ENCODE results near the gene BICD1.
"Not testable (repeated sequence)": the region's sequence is repeated elsewhere in the genome, so short reads cannot be mapped to it uniquely, and the experiment has no call there.

The BICD1 gene

DNA sequence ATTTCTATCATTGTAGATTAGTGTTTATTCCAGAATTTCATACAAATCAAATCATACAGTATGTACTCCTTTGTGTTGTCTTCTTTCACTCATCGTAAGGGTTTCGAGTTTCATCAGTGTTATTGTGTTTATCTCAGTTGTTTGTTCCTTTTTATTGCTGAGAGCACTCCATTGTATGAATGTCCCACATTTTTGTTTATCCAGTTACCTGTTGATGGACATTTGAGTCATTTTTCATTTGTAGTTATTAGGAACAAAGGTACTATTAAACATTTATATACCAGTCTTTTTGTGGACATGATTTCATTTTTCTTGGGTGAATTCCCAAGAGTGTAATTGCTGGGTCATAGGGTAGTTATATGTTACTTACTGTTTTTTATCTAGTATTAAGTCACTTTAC lies 70.0 kb downstream of the BICD1 start:
- H3K27ac Mint-ChIP-seq, result no peak overlapping the region

DNA sequence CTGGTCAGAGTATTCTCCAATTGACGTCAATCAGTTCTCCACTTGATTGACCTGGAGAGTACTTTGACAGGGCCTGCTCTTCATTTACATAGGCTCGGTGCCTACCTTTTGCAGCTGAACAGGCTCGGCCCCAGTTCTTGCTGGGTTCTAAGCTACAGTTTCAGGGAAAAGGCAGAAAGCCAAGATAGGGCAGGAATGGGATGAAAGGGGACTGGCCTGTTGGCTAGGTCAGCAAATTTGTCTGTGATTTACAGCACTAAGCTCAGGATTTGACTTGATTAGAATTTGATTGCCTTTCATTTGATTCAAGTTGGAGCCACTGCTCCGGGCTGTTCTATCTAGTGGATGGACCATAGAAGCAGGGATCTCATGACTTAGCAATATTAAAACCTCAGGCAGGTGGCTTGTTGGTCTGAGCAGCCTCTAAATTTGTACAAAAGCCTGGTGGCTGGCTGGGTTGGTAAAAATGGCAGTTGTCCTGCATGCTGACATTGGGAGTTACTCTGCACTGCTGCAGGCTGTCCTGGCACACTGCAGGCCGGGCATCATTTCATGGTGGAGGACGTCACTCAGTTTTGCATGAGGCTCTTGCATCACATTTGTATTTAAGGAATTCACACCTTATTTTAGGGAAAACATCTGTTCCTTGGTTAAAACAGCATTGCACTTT lies 71.8 kb downstream of the BICD1 start:
- no peak overlapping the region for H3K27ac Mint-ChIP-seq
- H3K27me3 Mint-ChIP-seq (ENCODE audit: low read depth), result no peaks in the 10 kb centered on the region
- no peaks in the 10 kb centered on the region for H3K4me1 Mint-ChIP-seq (ENCODE audit: low read depth)
- no peaks in the 10 kb centered on the region for H3K36me3 Mint-ChIP-seq (ENCODE audit: low read depth)
- H3K4me3 Mint-ChIP-seq, result no peak overlapping the region
- peaks cover 3% of the 10 kb centered on the region for H3K9me3 Mint-ChIP-seq

More for the DNA sequence above, 70.0 kb downstream of the BICD1 start:
- no peaks in the 10 kb centered on the region for H3K4me1 Mint-ChIP-seq (ENCODE audit: low read depth)
- H3K4me3 Mint-ChIP-seq, result no peak overlapping the region
- H3K36me3 Mint-ChIP-seq (ENCODE audit: low read depth), result no peaks in the 10 kb centered on the region
- H3K27me3 Mint-ChIP-seq (ENCODE audit: low read depth), result no peaks in the 10 kb centered on the region
- peaks cover 3% of the 10 kb centered on the region for H3K9me3 Mint-ChIP-seq

DNA sequence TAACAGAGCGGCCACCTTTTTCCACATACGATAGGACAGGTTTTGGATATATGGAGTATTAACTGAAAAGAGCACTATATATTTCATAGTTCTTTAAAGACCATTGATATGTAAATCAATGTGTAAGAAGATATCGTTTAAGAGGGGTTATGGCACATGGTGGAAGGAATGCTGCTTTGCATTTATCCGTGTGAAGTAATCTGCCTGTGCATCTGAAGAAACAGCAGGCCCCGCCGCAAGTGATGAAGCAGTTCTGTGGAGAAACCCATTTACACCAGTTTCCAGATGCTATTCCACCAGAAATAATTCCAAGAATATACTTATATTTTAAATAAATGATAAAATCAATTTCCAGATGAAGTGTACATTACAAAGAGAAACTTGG lies 72.4 kb downstream of the BICD1 start:
- no peaks in the 10 kb centered on the region for H3K27me3 Mint-ChIP-seq (ENCODE audit: low read depth)
- H3K27ac Mint-ChIP-seq, result no peak overlapping the region
- H3K36me3 Mint-ChIP-seq (ENCODE audit: low read depth), result no peaks in the 10 kb centered on the region
- H3K9me3 Mint-ChIP-seq, result peaks cover 3% of the 10 kb centered on the region
- no peaks in the 10 kb centered on the region for H3K4me1 Mint-ChIP-seq (ENCODE audit: low read depth)
- no peak overlapping the region for H3K4me3 Mint-ChIP-seq

DNA sequence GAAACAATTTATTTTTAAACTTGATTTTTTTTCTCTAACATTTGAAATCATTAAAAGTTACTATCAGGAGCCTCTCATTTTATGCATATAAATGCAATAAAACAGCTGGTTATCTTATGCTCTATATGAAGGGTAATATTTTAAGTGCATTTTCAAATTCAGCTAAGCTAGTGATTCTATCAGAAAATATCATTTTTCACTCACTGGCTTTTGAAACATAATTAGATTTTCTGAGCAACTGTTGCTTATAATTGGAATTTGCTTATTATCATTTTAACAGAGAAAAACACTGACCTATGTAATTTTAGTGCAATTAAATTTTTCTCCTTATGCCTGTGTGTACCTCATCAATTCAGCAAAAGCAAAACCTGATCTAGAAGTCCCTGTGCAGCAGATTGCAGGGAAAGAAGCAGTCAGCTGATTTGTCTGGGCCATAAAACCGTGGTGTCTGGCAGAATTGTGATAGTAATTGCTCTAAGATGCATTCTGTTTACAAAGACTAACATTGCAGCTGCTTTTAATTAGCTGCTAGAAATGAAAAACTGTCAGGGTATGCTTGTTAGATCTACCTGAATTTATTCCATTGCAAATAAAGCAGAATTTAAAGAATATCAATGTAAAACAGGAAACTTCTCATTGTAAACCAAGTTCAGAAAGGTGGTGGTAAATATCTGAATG lies 75.0 kb downstream of the BICD1 start:
- Mint-ChIP-seq H3K36me3 (ENCODE audit: low read depth) (no peaks in the 10 kb centered on the region), H3K9me3 (peaks cover 3% of the 10 kb centered on the region), H3K27ac (no peak overlapping the region), H3K4me3 (no peak overlapping the region), H3K4me1 (ENCODE audit: low read depth) (no peaks in the 10 kb centered on the region), H3K27me3 (ENCODE audit: low read depth) (no peaks in the 10 kb centered on the region)

DNA sequence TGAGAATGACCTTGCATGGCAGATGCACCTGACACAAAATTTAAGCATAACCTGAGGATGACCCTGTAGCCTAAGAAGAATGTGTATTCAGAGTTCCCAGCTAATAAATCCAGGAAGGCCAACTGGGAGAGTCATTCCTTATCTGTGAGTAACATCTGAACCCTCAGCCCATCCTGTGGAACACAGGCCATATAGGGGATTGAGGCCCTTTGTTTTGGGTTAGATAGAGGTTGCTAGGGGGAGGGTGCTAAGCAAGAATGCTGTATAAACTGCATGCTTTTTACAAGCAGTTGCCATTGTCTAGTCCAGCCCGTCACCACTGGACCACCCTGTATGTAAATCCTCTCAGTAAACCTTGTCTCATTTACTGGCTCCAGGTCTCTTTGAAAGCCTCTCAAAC lies 77.0 kb downstream of the BICD1 start:
- Mint-ChIP-seq H3K4me1 (ENCODE audit: low read depth) (no peaks in the 10 kb centered on the region), H3K4me3 (no peak overlapping the region), H3K9me3 (no peaks in the 10 kb centered on the region), H3K27me3 (ENCODE audit: low read depth) (no peaks in the 10 kb centered on the region), H3K36me3 (ENCODE audit: low read depth) (no peaks in the 10 kb centered on the region), H3K27ac (no peak overlapping the region)

DNA sequence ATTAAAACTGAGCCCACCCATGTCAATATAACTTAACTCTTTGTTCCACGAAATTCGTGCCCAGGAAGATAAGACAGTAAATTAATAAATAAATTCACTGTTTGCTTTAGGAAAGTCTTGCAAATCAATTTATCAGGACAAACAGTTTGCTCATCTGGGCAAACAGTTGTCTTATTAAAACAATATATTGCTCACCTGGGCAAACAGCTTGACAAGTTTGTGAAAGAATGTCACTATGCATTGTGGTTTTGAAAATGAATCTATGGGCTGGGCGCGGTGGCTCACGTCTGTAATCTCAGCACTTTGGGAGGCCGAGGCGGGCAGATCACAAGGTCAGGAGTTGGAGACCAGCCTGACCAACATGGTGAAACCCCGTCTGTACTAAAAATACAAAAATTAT lies 80.5 kb downstream of the BICD1 start:
- not testable (repeated sequence) for H3K27ac Mint-ChIP-seq; H3K4me1 Mint-ChIP-seq (ENCODE audit: low read depth); H3K9me3 Mint-ChIP-seq; H3K27me3 Mint-ChIP-seq (ENCODE audit: low read depth); H3K36me3 Mint-ChIP-seq (ENCODE audit: low read depth); H3K4me3 Mint-ChIP-seq

DNA sequence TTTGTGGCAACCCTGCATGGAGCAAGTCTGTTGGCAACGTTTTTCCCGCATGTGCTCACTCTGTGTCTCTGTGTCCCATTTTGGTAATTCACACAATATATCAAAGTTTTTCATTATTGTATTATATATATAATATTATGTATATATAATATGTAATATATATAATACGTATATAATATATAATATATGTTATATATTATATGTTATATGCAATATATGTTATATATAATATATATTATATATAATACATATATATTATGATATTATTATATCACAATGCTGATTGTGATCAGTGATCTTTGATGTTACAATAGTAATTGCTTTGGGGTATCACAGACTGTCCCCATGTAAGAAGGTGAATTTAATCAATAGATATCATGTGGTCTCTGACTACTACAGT lies 84.8 kb downstream of the BICD1 start:
- Mint-ChIP-seq H3K9me3 (peaks cover 37% of the 10 kb centered on the region), H3K36me3 (ENCODE audit: low read depth) (peaks cover 7% of the 10 kb centered on the region), H3K27me3 (ENCODE audit: low read depth) (no peaks in the 10 kb centered on the region), H3K4me1 (ENCODE audit: low read depth) (no peaks in the 10 kb centered on the region), H3K4me3 (no peak overlapping the region), H3K27ac (no peak overlapping the region)

DNA sequence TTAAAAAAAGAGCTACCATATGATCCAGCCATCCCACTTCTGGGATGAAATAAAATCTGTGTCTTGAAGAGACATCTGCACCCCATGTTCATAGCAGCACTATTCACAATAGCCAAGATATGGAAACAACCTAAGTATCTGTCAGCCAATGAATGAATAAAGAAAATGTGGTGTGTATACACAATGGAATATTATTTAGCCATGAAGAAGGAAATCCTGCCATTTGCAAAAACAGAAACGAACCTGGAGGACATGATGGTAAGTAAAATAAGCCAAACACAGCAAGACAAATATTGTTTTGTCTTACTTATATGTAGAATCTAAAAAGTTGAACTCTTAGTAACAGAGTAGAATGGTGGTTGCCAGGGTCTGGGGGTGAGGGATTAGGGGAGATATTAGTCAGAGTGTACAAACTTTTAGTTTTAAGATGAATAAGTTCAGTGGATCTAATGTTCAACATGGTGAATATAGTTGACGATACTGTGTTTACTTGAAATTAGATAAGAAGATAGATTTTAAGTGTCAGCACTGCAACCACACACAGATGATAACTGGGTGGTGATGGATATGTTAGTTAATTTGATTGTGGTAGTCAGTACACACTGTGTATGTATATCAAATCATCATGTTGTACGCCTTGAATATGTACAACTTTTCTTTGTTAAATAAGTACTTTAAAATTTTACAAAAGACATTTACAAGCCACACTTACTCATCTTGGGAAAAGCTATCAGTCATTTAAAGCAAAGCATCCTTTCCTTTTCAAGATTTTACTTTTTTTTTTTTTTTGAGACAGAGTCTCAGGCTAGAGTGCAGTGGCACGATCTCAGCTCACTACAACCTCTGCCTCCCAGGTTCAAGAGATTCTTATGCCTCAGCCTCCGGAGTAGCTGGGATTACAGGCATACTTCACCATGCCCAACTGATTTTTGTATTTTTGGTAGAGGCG lies 89.9 kb downstream of the BICD1 start:
- no peaks in the 10 kb centered on the region for H3K27me3 Mint-ChIP-seq (ENCODE audit: low read depth)
- H3K27ac Mint-ChIP-seq, result no peak overlapping the region
- peaks cover 7% of the 10 kb centered on the region for H3K36me3 Mint-ChIP-seq (ENCODE audit: low read depth)

DNA sequence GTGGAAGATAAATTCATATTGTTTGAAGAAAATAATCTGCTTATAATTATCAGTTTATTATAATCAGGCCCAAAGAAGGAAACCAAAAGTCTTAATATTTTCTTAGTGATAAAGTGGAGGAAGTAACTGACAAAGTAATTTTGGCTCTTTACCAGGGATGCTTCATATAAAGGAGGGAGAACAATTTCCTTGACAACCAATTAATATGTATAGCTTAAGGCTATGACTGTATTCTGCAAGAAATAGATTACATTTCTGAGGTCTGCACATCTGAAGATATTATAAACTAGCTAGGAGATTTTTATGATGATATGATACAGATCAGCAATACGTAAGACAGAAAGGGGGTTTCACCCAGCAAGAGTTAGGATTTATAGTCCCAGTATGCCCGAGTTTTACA lies 90.8 kb downstream of the BICD1 start:
- Mint-ChIP-seq H3K9me3 (peaks cover 38% of the 10 kb centered on the region), H3K36me3 (ENCODE audit: low read depth) (peaks cover 7% of the 10 kb centered on the region), H3K27ac (no peak overlapping the region), H3K4me3 (no peak overlapping the region), H3K27me3 (ENCODE audit: low read depth) (no peaks in the 10 kb centered on the region), H3K4me1 (ENCODE audit: low read depth) (peaks cover 6% of the 10 kb centered on the region)

More for the DNA sequence above, 89.9 kb downstream of the BICD1 start:
- Mint-ChIP-seq H3K4me3 (no peak overlapping the region), H3K4me1 (ENCODE audit: low read depth) (peaks cover 6% of the 10 kb centered on the region), H3K9me3 (peaks cover 38% of the 10 kb centered on the region)

DNA sequence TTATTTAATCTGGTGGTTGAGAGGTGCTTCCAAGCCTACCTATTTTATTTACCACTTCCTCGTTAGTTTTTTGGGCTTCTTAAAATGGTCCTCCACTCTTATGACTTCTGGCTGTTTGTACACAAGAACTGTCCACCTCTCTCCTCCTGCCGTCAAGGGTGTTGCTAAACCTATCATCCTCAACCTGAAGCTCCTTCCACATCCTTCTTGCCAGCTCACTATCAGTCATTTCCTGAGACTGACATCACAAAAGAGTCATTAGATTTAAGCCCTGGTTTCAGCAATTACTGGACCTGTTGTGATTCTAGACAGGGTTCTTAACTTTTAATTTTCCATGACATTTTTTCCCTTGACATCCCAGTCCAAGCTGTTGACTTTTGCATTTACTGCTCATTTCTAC lies 91.9 kb downstream of the BICD1 start:
- no peak overlapping the region for H3K27ac Mint-ChIP-seq
- no peaks in the 10 kb centered on the region for H3K27me3 Mint-ChIP-seq (ENCODE audit: low read depth)
- peaks cover 5% of the 10 kb centered on the region for H3K36me3 Mint-ChIP-seq (ENCODE audit: low read depth)
- H3K4me1 Mint-ChIP-seq (ENCODE audit: low read depth), result peaks cover 6% of the 10 kb centered on the region
- no peak overlapping the region for H3K4me3 Mint-ChIP-seq
- H3K9me3 Mint-ChIP-seq, result peaks cover 27% of the 10 kb centered on the region

DNA sequence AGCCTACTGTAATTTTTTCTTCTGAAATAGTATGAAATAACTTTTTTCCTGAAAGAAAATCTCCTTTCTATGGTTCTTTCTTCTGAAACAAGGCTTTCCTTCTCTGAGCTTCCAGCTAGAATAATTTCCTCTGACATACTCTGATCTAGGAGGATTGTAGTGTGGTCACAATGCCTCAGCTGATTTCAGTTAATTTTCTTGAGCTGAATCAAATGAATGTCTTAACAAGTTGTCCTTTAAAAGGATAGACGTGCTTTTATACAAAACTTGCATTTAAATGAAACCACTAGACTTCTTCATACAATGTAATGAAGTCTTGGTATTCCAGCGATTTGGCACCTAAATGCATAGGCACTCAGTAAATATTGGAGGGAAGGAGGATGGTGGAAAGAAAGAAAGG lies 94.4 kb downstream of the BICD1 start:
- Mint-ChIP-seq H3K27me3 (ENCODE audit: low read depth) (no peaks in the 10 kb centered on the region), H3K4me1 (ENCODE audit: low read depth) (peaks cover 6% of the 10 kb centered on the region), H3K36me3 (ENCODE audit: low read depth) (peaks cover 2% of the 10 kb centered on the region), H3K27ac (no peak overlapping the region), H3K9me3 (peaks cover 4% of the 10 kb centered on the region), H3K4me3 (no peak overlapping the region)

DNA sequence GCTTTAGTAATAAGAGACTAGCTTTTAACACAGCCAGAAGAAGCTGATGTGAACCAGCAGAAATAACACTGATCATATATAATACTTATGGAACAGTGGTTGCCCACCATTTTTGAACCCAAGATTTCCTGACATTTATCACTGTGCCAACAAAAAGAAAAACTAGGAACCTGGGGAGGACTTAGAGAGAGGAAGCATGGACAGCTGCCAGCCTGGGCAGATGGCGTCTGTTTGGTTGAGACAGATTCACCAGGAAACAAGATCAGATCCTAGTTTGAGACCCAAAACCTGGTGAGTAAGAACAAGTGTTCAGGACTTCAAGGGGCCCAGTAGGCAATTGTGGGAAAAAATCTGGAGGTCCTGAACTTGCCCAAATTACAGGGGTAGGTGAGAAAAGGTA lies 95.3 kb downstream of the BICD1 start:
- Mint-ChIP-seq H3K4me3 (no peak overlapping the region), H3K4me1 (ENCODE audit: low read depth) (peaks cover 6% of the 10 kb centered on the region), H3K36me3 (ENCODE audit: low read depth) (no peaks in the 10 kb centered on the region), H3K9me3 (no peaks in the 10 kb centered on the region), H3K27ac (no peak overlapping the region), H3K27me3 (ENCODE audit: low read depth) (no peaks in the 10 kb centered on the region)

DNA sequence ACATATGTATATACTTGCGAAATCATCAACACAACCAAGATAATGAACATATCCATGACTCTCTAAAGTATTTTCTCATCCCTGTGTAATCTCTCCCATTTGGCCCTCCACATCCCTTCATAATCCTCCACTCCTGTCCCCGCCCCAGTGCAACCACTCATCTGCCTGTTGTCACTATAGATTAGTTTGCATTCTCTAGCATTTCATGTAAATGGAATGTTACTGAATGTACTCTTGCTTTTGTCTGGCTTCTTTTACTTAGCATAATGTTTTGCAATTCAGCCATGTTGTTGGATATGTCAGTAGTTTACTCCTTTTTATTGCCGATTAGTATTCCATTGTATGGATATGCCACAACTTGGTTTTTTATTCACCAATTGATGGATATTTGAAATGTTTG lies 99.1 kb downstream of the BICD1 start:
- Mint-ChIP-seq H3K27ac (no peak overlapping the region), H3K36me3 (ENCODE audit: low read depth) (no peaks in the 10 kb centered on the region), H3K27me3 (ENCODE audit: low read depth) (no peaks in the 10 kb centered on the region), H3K4me1 (ENCODE audit: low read depth) (no peaks in the 10 kb centered on the region), H3K4me3 (no peak overlapping the region), H3K9me3 (no peaks in the 10 kb centered on the region)

DNA sequence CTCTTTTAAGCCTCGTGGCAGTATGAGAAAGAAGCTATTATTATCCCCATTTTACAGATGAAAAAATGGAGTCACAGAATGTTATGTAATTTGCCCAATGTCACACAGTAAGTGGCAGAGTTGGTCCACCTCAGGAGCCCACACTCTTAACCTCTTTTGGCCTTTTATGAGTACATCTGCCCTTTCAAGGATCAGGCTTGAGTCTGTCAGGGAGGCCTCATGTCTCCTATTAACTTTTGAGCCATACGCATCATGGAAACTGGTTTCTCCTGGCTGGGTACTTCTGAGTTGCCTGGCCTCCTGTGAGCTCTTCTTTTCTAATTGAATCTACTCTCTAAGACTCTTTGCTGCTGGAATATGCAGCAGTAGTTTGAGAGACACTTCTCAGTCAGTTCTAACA lies 101.7 kb downstream of the BICD1 start:
- Mint-ChIP-seq H3K27ac (no peak overlapping the region), H3K9me3 (no peaks in the 10 kb centered on the region), H3K36me3 (ENCODE audit: low read depth) (no peaks in the 10 kb centered on the region), H3K4me1 (ENCODE audit: low read depth) (no peaks in the 10 kb centered on the region), H3K4me3 (no peak overlapping the region), H3K27me3 (ENCODE audit: low read depth) (no peaks in the 10 kb centered on the region)
